Measurements from ENCODE around the gene ST7L. TPM values are rescaled to one million over a fixed set of nuclear protein-coding genes. Genes with fewer than 3 reads are reported as not detected.

Gene ST7L
- total RNA-seq, 1 donor from 2014 or later = 16.7 TPM

GRCh38 chr1:112515311-112516009 is 103.5 kb downstream of the ST7L start:
- Histone ChIP-seq H3K9me3 (no peaks in the 10 kb centered on the region), H3K27ac (no peak overlapping the region), H3K27me3 (no peaks in the 10 kb centered on the region), H3K4me1 (peaks cover 25% of the 10 kb centered on the region), H3K4me3 (no peak overlapping the region), H3K36me3 (peaks cover 0 to 10% of the 10 kb centered on the region in 2 donors)
- DNase-seq (ENCODE audit: extremely low spot score in 2 of 2) = no peak
- intact Hi-C loops (cut with DNase I) = no loop called here
- TF ChIP-seq CTCF (IDR thresholded peaks at IDR 0.05) = no peak
- TF ChIP-seq POLR2AphosphoS5 (IDR thresholded peaks at IDR 0.05; ENCODE audit: insufficient read depth in 1 of 2, low read depth in 1 of 2) = no peak
- TF ChIP-seq POLR2A (IDR thresholded peaks at IDR 0.05) = no peak

DNA sequence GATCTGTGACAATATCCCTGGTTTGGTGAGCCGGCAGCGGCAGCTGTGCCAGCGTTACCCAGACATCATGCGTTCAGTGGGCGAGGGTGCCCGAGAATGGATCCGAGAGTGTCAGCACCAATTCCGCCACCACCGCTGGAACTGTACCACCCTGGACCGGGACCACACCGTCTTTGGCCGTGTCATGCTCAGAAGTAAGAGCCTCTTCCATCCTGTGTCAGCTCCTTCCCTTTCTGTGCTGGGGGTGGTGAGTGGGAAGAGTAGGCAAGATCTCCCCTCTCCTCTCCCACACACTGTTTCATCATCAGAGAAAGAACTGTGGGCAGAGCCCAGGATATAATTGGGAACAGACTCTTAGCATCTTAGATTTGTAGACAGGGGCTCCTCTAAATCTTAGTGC is 104.0 kb downstream of the ST7L start:
- intact Hi-C loops (cut with DNase I) = no loop called here
- DNase-seq (ENCODE audit: extremely low spot score in 2 of 2) = no peak
- H3K4me1 ChIP-seq = peaks cover 25% of the 10 kb centered on the region
- H3K27me3 ChIP-seq = no peaks in the 10 kb centered on the region
- TF ChIP-seq POLR2AphosphoS5 (IDR thresholded peaks at IDR 0.05; ENCODE audit: insufficient read depth in 1 of 2, low read depth in 1 of 2) = peak in 1 of 2 donors; percentile 14
- no peak for TF ChIP-seq CTCF (IDR thresholded peaks at IDR 0.05)
- TF ChIP-seq POLR2A (IDR thresholded peaks at IDR 0.05) = no peak
- no peaks in the 10 kb centered on the region for H3K9me3 ChIP-seq
- no peak overlapping the region for H3K27ac ChIP-seq
- H3K36me3 ChIP-seq = peaks cover 0 to 7% of the 10 kb centered on the region in 2 donors
- H3K4me3 ChIP-seq = no peak overlapping the region

DNA sequence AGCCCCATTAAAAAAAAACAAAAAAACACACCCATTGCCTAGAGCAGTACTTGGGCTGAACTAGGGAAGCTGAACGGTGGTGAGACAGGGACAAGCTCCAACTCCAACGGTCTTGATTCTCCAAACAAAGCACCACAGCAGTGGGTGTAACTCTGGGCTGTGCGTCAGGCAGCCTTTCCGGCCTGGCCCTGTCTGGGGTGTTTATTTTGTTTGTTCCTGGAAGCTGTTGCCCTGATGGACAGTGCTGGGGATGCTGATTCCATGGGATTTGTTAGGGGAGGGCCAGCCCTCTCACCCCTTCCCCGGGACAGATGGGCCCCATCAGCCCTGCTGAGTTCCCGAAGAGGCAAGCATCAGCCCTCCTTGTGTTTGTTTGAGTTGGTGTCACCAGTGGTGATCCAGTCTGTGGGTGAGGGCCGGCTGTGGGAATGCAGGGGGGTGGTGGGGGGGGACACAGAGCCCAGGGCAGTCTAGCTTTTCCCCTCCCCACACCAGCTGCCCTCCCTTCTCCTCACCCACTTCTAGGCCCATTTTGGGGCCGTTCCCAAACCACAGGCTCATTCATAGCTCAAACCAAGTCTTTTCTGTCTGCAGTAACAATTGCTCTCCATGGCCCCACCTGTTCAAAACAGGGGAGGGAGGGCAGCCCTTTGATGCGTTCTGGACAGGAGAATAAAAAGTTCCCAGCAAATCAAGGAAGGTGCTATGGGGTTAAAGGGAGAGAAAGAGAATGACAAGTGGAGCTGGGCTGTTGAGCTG is 105.7 kb downstream of the ST7L start:
- no peaks in the 10 kb centered on the region for H3K27me3 ChIP-seq
- TF ChIP-seq POLR2AphosphoS5 (IDR thresholded peaks at IDR 0.05; ENCODE audit: insufficient read depth in 1 of 2, low read depth in 1 of 2) (peak; percentile 32 to 41), POLR2A (IDR thresholded peaks at IDR 0.05) (no peak)
- peaks cover 33% of the 10 kb centered on the region for H3K4me1 ChIP-seq
- no peak overlapping the region for H3K4me3 ChIP-seq
- H3K9me3 ChIP-seq = no peaks in the 10 kb centered on the region
- peak overlapping the region; percentile 76 for H3K27ac ChIP-seq
- intact Hi-C loops (cut with DNase I) = no loop called here
- H3K36me3 ChIP-seq = peaks cover 0 to 7% of the 10 kb centered on the region in 2 donors
- no peak for DNase-seq (ENCODE audit: extremely low spot score in 2 of 2)

DNA sequence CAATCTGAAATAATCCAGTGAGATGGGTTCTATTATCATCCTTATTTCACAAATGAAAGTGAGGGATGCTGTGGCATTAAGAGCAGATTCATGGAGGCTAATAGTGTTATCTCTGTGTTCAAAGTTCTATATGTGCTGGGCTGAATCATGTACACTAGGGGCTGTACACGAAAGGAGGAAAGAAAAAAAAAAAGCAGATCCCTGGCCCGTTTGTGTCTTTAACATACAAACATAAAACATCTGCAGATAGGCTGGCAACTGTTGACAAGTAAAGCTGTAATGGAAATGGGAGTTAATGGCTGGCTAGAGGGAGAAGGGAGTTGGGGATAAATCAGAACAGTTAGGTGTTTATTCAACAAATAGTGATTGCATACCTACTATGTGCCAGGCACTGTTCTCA is 107.0 kb downstream of the ST7L start:
- no peaks in the 10 kb centered on the region for H3K27me3 ChIP-seq
- intact Hi-C loops (cut with DNase I) = no loop called here
- no peaks in the 10 kb centered on the region for H3K9me3 ChIP-seq
- H3K27ac ChIP-seq = peak overlapping the region; percentile 37
- no peak overlapping the region for H3K4me3 ChIP-seq
- TF ChIP-seq POLR2AphosphoS5 (IDR thresholded peaks at IDR 0.05; ENCODE audit: insufficient read depth in 1 of 2, low read depth in 1 of 2) (no peak), CTCF (IDR thresholded peaks at IDR 0.05) (no peak), POLR2A (IDR thresholded peaks at IDR 0.05) (no peak)
- no peaks in the 10 kb centered on the region for H3K36me3 ChIP-seq
- peaks cover 42% of the 10 kb centered on the region for H3K4me1 ChIP-seq
- no peak for DNase-seq (ENCODE audit: extremely low spot score in 2 of 2)

DNA sequence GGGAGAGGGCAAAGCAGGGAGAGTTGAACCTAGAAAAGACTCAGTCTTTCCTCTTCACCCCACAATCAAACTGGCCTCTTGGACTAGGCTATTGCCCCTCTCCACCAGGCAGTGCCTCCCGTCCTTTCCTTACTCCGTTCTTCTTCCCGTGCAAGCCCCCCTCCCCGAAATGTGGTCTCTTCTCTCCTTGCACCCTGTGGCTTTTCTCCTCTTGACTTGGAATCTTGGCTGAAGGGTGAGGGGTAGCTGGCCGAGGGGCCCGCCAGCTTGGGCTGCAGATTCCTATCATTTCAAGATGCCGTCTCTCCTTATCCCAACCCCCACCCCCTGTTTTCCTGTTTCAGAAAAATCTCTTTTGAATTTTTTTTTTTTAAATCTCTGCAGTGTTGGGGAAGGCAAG is 108.6 kb downstream of the ST7L start:
- no peaks in the 10 kb centered on the region for H3K9me3 ChIP-seq
- H3K4me3 ChIP-seq = peak overlapping the region; percentile 67 to 83
- intact Hi-C loops (cut with DNase I) = no loop called here
- no peak for DNase-seq (ENCODE audit: extremely low spot score in 2 of 2)
- peak overlapping the region; percentile 79 for H3K27ac ChIP-seq
- peaks cover 42% of the 10 kb centered on the region for H3K4me1 ChIP-seq
- H3K36me3 ChIP-seq = no peaks in the 10 kb centered on the region
- TF ChIP-seq CTCF (IDR thresholded peaks at IDR 0.05) (no peak), POLR2AphosphoS5 (IDR thresholded peaks at IDR 0.05; ENCODE audit: insufficient read depth in 1 of 2, low read depth in 1 of 2) (no peak), POLR2A (IDR thresholded peaks at IDR 0.05) (no peak)
- H3K27me3 ChIP-seq = no peaks in the 10 kb centered on the region
